ENCODE measurements around the gene MRPL37. TPM values are rescaled to one million over a fixed set of nuclear protein-coding genes. Genes with fewer than 3 reads are reported as not detected.

MRPL37 gene
- total RNA-seq, 1 donor: 79.5 TPM

- no peak for TF ChIP-seq CTCF (IDR thresholded peaks at IDR 0.05; ENCODE audit: insufficient read depth, low read depth, low read length)
- DNase-seq (ENCODE audit: low read depth): no peak
- no peak overlapping the region for H3K4me3 ChIP-seq (ENCODE audit: low read depth, low read length)
These were observed 22.0 kb downstream of the MRPL37 start for GRCh38 chr1:54221867-54222484.

- DNase-seq (ENCODE audit: low read depth): no peak
- TF ChIP-seq CTCF (IDR thresholded peaks at IDR 0.05; ENCODE audit: insufficient read depth, low read depth, low read length): no peak
These were observed 22.7 kb downstream of the MRPL37 start for GRCh38 chr1:54222711-54223110.

GRCh38 chr1:54223441-54224202, 23.7 kb downstream of the MRPL37 start:
- TF ChIP-seq CTCF (IDR thresholded peaks at IDR 0.05; ENCODE audit: insufficient read depth, low read depth, low read length): no peak
- H3K4me3 ChIP-seq (ENCODE audit: low read depth, low read length): no peak overlapping the region
- no peak for DNase-seq (ENCODE audit: low read depth)

More at GRCh38 chr1:54222711-54223110, 22.7 kb downstream of the MRPL37 start:
- no peak overlapping the region for H3K4me3 ChIP-seq (ENCODE audit: low read depth, low read length)

GRCh38 chr1:54224233-54224632, 24.3 kb downstream of the MRPL37 start:
- DNase-seq (ENCODE audit: low read depth): no peak
- H3K4me3 ChIP-seq (ENCODE audit: low read depth, low read length): no peak overlapping the region
- TF ChIP-seq CTCF (IDR thresholded peaks at IDR 0.05; ENCODE audit: insufficient read depth, low read depth, low read length): no peak

GRCh38 chr1:54225378-54225777, 25.4 kb downstream of the MRPL37 start:
- DNase-seq (ENCODE audit: low read depth): no peak
- no peak for TF ChIP-seq CTCF (IDR thresholded peaks at IDR 0.05; ENCODE audit: insufficient read depth, low read depth, low read length)
- no peak overlapping the region for H3K4me3 ChIP-seq (ENCODE audit: low read depth, low read length)

GRCh38 chr1:54225986-54226559, 26.1 kb downstream of the MRPL37 start:
- DNase-seq (ENCODE audit: low read depth): no peak
- no peak overlapping the region for H3K4me3 ChIP-seq (ENCODE audit: low read depth, low read length)
- no peak for TF ChIP-seq CTCF (IDR thresholded peaks at IDR 0.05; ENCODE audit: insufficient read depth, low read depth, low read length)
